Activated T-cell treated with anti-CD3 and anti-CD28 coated beads, Interleukin-2, amount 50 U/mL, for 24 hours (primary cell): Measurements from ENCODE around the gene NAA40.
A peak's percentile ranks its signal among the peaks of the same experiment; 100 is the strongest.
"Not testable (repeated sequence)": the region's sequence is repeated elsewhere in the genome, so short reads cannot be mapped to it uniquely, and the experiment has no call there.

Experiments
- DNase-seq: peaks from one replicate; pipeline ENCODE4 v3.0.0-alpha.2; 2020
- H3K27ac Mint-ChIP-seq: 2 replicates; pipeline ENCODE4 v1.8.0; 2020; ENCODE audit warnings: mild to moderate bottlenecking, mixed read lengths
- H3K27me3 Mint-ChIP-seq: 2 replicates; pipeline ENCODE4 v1.8.0; 2020; ENCODE audit warnings: mixed read lengths
- H3K36me3 Mint-ChIP-seq: 2 replicates; pipeline ENCODE4 v1.8.0; 2020; ENCODE audit warnings: low read depth, mixed read lengths
- H3K4me1 Mint-ChIP-seq: 2 replicates; pipeline ENCODE4 v1.8.0; 2020; ENCODE audit warnings: low read depth, mixed read lengths
- H3K4me3 Mint-ChIP-seq: 2 replicates; pipeline ENCODE4 v1.8.0; 2020; ENCODE audit warnings: mild to moderate bottlenecking, moderate library complexity, mixed read lengths
- H3K9me3 Mint-ChIP-seq: 2 replicates; pipeline ENCODE4 v1.8.0; 2020; ENCODE audit warnings: mixed read lengths

The NAA40 gene

DNA sequence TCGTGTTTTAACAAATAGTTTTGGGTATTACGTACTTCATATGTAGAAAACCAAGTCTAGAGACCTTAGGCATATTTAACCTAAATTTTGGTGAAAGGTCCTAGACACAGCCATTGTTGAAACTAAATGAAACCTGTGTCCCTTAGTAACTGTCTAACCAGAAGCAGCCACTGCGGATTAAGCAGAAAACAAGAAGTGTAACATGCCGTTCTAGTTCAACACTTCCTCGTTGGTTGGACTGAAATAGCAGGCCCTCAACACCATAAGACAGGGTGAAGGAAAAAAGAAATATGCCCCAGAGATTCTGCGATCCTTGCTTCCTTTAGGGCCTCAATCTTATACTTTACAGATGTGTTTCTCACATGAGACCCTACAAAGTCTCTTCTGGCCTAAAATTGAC lies 2.0 kb downstream of the NAA40 start:
- H3K27me3 Mint-ChIP-seq, result no peaks in the 10 kb centered on the region
- peaks cover 26% of the 10 kb centered on the region for H3K4me1 Mint-ChIP-seq
- no peaks in the 10 kb centered on the region for H3K9me3 Mint-ChIP-seq
- peak overlapping the region; percentile 81 for H3K4me3 Mint-ChIP-seq
- no peak overlapping the region for H3K27ac Mint-ChIP-seq
- DNase-seq, result no peak
- H3K36me3 Mint-ChIP-seq, result peaks cover 20% of the 10 kb centered on the region

DNA sequence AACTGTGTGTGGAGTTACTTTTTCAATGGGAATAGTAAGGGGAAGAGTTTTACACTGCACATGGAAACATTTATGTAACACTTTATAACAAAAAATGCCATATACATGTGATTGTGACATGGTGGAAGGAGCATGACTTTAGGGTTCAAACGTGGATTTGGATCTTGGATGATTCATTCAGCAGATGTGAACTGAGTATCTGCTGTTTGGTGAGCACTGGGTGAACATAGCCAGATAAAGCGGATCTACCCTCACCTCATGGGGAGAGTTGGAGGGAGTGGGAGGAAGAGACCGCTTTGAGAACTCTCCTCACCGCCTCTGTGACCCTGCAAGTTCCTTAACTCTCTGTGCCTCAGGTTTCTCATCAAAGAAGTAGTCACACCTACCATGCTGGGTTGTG lies 3.1 kb downstream of the NAA40 start:
- Mint-ChIP-seq H3K9me3 (no peaks in the 10 kb centered on the region), H3K4me1 (peaks cover 26% of the 10 kb centered on the region), H3K4me3 (no peak overlapping the region), H3K27me3 (no peaks in the 10 kb centered on the region), H3K36me3 (peaks cover 29% of the 10 kb centered on the region), H3K27ac (peak overlapping the region; percentile 29)
- DNase-seq, result no peak

DNA sequence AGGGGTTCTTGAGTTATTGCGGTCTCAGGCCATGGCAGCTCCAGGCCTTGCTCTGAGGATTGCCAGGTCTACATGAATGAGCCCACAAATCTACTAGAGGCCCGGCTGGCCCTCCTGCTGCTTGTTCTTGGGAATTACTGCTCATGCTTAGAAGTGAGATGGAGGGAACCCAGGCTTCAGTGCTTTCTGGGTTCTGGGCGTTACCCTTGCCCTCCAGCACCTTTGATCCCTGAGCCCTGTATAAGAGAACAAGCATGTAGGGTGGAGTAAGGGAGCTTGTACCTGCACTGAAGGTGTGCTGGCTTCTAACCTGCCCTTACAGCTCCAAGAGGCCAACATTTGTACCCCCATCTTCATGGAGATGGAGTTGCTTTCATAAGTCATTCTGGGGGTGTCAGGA lies 4.0 kb downstream of the NAA40 start:
- peaks cover 35% of the 10 kb centered on the region for H3K36me3 Mint-ChIP-seq
- H3K4me3 Mint-ChIP-seq, result no peak overlapping the region
- H3K27me3 Mint-ChIP-seq, result no peaks in the 10 kb centered on the region
- no peak for DNase-seq
- H3K9me3 Mint-ChIP-seq, result no peaks in the 10 kb centered on the region
- H3K4me1 Mint-ChIP-seq, result peaks cover 22% of the 10 kb centered on the region
- H3K27ac Mint-ChIP-seq, result no peak overlapping the region

DNA sequence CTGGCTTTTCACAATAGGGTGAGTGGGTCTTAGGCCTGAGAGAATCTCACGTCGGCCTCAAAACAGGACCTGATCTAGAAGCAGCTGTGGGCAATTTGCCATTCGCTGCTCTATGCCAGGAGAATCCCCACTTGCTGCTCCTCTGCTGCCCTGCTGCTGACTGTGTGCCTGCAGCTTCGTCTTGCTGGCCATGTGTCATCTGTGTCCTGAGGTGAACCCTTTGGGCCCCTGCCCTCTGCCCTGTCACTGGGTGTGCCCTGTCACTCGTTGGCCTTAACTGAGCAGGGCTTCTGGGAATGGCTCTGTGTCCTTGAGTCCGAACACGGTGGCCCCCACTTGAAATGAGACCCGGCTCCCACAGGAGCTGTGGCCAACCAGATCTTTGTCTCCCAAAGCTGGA lies 6.2 kb downstream of the NAA40 start:
- H3K4me3 Mint-ChIP-seq, result no peak overlapping the region
- H3K4me1 Mint-ChIP-seq, result peaks cover 12% of the 10 kb centered on the region
- H3K36me3 Mint-ChIP-seq, result peaks cover 42% of the 10 kb centered on the region
- no peak overlapping the region for H3K27ac Mint-ChIP-seq
- no peaks in the 10 kb centered on the region for H3K9me3 Mint-ChIP-seq
- no peaks in the 10 kb centered on the region for H3K27me3 Mint-ChIP-seq
- no peak for DNase-seq

DNA sequence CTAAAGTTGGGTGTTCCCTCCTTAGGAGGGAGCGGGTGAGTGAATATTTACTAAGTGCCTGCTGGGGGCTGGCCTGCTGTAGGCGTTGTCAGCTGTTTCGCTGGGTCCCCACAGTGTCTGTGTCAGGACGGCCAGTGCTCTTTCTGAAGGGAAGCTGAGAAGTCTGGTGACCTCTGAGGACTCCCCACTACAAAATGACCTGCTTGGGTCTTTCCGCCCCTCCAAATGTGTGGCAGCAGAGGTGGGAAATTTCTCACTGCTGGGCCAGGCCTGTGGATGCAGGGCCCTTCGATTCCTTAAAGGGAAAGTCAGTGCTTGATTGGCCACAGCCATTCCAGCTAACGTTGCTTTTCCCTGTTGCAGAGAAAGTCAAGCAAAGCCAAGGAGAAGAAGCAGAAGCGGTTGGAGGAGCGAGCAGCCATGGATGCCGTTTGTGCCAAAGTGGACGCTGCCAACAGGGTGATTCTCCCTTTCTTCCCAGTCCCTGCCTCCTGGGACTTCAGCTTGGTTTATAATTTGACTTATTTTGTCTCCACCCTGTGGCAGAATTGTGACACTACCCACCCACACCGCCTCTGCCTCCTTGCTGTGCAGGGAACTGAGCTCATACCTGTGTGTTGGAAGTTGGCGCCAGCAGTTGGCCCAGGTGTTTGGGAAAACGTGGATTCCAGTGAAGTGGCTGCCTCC lies 6.8 kb downstream of the NAA40 start:
- Mint-ChIP-seq H3K4me1 (peaks cover 7% of the 10 kb centered on the region), H3K27me3 (no peaks in the 10 kb centered on the region), H3K27ac (no peak overlapping the region), H3K9me3 (no peaks in the 10 kb centered on the region), H3K36me3 (peaks cover 43% of the 10 kb centered on the region), H3K4me3 (no peak overlapping the region)
- peak; percentile 64 for DNase-seq

DNA sequence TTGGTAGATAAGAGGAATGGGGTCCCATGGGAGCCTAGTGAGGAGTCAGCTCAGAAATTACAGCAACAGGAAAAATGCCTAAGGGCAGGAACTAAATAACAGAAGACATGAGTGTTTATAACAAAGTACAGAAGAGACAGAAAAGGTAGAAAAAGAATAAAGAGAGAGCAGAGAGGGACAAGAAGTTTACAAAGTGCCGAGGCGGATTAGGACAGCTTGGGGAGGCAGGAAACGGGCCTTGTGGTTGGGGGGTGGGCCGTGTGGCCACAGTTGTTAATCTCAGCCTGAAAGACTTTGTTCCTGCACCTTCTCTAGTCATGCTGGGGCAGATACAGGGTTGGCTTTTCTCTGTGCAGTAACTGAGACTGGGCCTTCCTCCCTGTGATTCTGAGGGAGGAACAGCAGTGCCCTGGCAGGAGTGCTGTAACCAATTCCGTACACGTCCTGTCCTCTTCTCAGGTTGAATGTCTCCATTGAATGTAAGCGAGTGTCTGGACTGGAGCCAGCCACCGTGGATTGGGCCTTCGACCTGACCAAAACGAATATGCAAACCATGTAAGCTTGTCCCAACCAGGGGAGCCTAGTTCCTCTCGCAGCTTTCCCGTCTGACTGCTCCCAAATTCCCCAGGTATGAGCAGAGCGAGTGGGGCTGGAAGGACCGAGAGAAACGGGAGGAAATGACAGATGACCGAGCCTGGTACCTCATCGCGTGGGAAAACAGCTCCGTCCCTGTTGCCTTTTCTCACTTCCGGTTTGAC lies 13.2 kb downstream of the NAA40 start:
- DNase-seq, result peak; percentile 45
- Mint-ChIP-seq H3K9me3 (no peaks in the 10 kb centered on the region), H3K27ac (peak overlapping the region; percentile 67), H3K4me1 (peaks cover 22% of the 10 kb centered on the region), H3K27me3 (no peaks in the 10 kb centered on the region), H3K36me3 (peaks cover 75% of the 10 kb centered on the region), H3K4me3 (no peak overlapping the region)

DNA sequence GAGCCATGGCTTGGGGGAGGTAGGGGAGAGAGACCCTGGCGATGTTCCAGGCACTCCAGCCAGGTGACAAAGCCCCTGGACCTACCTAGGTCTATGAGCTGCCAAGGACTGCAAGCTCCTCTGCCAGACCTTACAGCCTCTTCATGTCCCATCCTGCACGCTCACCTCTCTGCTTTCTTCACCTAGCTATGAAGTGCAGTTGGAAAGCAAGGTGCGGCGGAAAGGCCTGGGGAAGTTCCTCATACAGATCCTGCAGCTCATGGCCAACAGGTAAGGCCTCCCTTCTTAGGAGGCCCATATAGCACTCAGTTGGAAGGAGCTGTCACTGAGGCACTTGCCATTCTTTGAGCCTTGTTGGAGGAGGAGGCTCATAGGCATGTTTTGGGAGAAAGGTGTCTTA lies 13.8 kb downstream of the NAA40 start:
- Mint-ChIP-seq H3K27me3 (no peaks in the 10 kb centered on the region), H3K4me3 (no peak overlapping the region), H3K4me1 (peaks cover 22% of the 10 kb centered on the region), H3K9me3 (no peaks in the 10 kb centered on the region), H3K36me3 (peaks cover 75% of the 10 kb centered on the region), H3K27ac (peak overlapping the region; percentile 67)
- DNase-seq, result no peak

DNA sequence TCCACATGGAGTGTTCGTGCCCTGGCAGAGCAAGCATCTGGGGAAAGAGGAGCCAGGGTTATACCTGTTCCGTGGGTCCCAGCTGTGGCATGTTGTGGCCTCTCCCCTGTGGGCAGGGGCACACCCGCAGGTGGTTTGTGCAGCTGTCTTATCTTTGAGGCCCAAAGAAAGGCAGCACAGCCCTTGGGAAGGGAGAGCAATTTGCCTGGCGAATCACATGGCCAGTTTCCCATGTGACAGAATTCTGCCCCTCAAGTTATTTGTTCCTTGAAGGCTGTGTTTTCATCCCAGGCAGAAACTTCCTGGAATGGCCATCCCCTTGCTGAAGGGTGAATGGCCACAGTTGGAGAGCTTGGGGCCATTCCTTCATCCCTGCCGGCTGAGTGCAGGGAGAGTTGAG lies 19.2 kb downstream of the NAA40 start:
- Mint-ChIP-seq H3K36me3 (peaks cover 43% of the 10 kb centered on the region), H3K27me3 (no peaks in the 10 kb centered on the region), H3K9me3 (no peaks in the 10 kb centered on the region), H3K4me1 (peaks cover 14% of the 10 kb centered on the region), H3K27ac (no peak overlapping the region), H3K4me3 (no peak overlapping the region)
- DNase-seq, result no peak

DNA sequence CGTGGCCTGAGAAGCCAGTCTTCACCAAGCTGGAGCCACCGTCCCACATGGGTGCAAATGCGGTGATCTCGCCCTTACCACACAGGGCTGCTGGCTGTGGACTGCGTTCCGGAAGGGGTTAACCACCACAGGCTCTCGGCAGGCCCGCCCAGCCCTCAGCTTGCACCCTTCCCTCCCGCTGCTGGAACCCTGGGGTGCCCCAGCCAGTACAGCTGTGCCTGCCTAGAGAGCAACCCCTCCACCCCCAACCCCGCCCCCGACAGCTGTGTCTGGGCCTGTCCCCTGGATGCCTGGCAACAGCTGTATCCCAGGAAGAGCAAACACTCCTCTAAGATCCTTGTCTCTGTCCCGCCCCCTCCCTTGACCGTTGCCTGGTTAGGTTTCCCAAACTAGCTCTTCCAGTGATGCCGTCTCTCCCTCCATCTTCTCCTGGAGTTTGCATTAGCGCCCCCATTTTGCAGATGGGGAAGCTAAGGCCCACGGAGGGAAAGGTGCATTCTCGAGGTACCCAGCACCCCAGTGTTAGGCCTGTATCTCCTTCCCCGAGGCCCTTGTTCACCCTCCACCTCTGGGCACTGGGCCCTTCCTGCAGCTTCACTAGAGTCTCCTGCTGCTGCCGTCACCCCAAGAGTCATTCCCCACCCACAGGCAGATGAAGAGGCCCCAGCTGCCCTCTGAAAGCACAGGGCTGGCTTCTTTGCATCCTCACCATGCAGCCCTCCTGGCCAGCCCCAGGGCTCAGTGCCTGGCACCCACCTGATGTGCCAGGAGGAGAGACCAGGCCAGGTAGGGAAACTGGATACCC lies 23.0 kb downstream of the NAA40 start:
- no peak overlapping the region for H3K27ac Mint-ChIP-seq
- H3K4me1 Mint-ChIP-seq, result peaks cover 12% of the 10 kb centered on the region
- no peak overlapping the region for H3K4me3 Mint-ChIP-seq
- DNase-seq, result no peak
- H3K36me3 Mint-ChIP-seq, result peaks cover 7% of the 10 kb centered on the region
- H3K9me3 Mint-ChIP-seq, result no peaks in the 10 kb centered on the region
- no peaks in the 10 kb centered on the region for H3K27me3 Mint-ChIP-seq

DNA sequence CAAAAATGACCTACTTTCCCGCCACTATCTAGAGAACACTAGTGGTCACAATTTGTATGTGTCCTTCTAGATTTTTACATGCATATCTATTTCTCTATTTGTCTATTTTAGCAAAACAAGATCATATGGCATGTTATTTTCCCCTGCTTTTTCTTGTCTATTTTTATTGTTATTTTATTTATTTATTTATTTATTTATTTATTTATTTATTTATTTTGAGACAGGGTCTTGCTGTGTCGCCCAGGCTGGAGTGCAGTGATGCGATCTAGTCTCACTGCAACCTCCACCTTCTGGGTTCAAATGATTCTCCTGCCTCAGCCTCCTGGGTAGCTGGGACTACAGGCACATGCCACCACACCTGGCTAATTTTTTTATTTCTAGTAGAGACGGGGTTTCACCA lies 25.1 kb downstream of the NAA40 start:
- H3K27me3 Mint-ChIP-seq, H3K36me3 Mint-ChIP-seq, DNase-seq, H3K27ac Mint-ChIP-seq, H3K9me3 Mint-ChIP-seq, H3K4me3 Mint-ChIP-seq: not testable (repeated sequence)
- H3K4me1 Mint-ChIP-seq, result peaks cover 12% of the 10 kb centered on the region

DNA sequence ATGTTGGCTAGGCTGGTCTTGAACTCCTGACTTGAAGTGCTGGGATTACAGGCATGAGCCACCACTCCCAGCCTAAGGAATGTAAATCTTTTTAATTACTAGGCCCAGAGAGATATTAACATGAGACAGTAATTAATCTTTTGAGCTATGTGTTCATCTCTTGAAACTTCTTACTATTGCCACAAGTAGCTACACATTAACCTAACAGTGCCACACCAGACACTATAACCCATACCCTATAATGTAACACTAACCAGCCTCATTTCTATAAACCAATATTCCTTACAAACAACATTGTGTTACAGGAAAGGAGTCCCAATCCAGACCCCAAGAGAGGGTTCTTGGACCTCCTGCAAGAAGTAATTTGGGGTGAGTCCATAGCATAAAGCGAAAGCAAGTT lies 27.6 kb downstream of the NAA40 start:
- no peak overlapping the region for H3K27ac Mint-ChIP-seq
- no peak for DNase-seq
- peaks cover 5% of the 10 kb centered on the region for H3K4me1 Mint-ChIP-seq
- no peak overlapping the region for H3K4me3 Mint-ChIP-seq
- no peaks in the 10 kb centered on the region for H3K9me3 Mint-ChIP-seq
- H3K27me3 Mint-ChIP-seq, result no peaks in the 10 kb centered on the region
- H3K36me3 Mint-ChIP-seq, result no peaks in the 10 kb centered on the region

DNA sequence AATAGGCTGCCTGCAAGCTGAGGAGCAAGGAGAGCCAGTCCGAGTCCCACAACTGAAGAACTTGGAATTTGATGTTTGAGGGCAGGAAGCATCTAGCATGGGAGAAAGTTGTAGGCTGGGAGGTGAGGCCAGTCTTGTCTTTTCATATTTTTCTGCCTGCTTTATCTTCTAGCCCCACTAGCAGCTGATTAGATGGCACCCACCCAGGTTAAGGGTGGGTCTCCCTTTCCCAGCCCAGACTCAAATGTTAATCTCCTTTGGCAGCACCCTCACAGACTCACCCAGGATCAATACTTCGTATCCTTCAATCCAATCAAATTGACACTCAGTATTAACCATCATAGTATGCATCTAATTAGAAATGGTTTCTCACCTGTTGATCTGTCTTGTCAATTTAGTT lies 30.7 kb downstream of the NAA40 start:
- H3K27ac Mint-ChIP-seq, result no peak overlapping the region
- DNase-seq, result no peak
- no peaks in the 10 kb centered on the region for H3K9me3 Mint-ChIP-seq
- H3K4me1 Mint-ChIP-seq, result peaks cover 7% of the 10 kb centered on the region
- no peak overlapping the region for H3K4me3 Mint-ChIP-seq
- H3K27me3 Mint-ChIP-seq, result no peaks in the 10 kb centered on the region
- H3K36me3 Mint-ChIP-seq, result peaks cover 1% of the 10 kb centered on the region

DNA sequence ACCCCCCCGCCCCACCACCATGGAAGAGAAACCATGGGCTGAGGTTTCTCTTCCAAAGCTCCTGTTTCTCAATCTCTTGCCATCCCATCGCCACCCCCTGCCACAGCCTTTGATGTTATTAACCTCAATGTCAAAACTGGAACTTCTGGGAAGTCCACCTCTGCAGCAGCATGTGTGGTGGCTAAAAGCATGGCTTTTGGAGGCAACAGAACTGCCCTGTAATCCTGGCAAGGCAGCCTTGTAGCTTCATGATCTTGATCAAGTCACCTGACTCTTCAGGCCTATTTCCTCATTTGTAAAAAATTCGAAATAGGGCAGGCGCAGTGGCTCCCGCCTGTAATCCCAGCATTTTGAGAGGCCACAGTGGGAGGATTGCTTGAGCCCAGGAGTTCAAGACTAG lies 32.1 kb downstream of the NAA40 start:
- Mint-ChIP-seq H3K27ac (no peak overlapping the region), H3K27me3 (no peaks in the 10 kb centered on the region), H3K4me1 (peaks cover 11% of the 10 kb centered on the region), H3K9me3 (no peaks in the 10 kb centered on the region), H3K36me3 (peaks cover 14% of the 10 kb centered on the region), H3K4me3 (no peak overlapping the region)
- DNase-seq, result no peak

DNA sequence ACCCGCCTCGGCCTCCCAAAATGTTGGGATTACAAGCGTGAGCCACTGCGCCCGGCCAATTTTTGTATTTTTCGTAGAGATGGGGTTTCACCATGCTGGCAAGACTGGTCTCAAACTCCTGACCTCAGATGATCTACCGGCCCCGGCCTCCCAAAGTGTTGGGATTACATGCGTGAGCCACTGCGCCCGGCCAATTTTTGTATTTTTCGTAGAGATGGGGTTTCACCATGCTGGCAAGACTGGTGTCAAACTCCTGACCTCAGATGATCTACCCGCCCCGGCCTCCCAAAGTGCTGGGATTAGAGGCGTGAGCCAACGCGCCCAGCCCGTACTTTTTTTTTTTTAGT lies 35.1 kb downstream of the NAA40 start:
- Mint-ChIP-seq H3K27ac (peak overlapping the region; percentile 100), H3K36me3 (peaks cover 36% of the 10 kb centered on the region), H3K4me3 (peak overlapping the region; percentile 100), H3K4me1 (peaks cover 26% of the 10 kb centered on the region)
- not testable (repeated sequence) for H3K27me3 Mint-ChIP-seq, DNase-seq, H3K9me3 Mint-ChIP-seq
